Stomach (tissue), 4 donors: ENCODE results near the gene GPNMB.

ENCODE experiments used
- EP300 ChIP-seq: sonication (generic); formaldehyde crosslinking; IDR thresholded peaks from one replicate; pipeline ENCODE4 v1.6.1; 2017; ENCODE audit warnings: antibody characterized with exemption
- POLR2A ChIP-seq, 4 donors: fragments of 450-650 bp; IDR thresholded peaks; one replicate each; pipeline ENCODE4 v1.6.1; 2016; ENCODE audit warnings: antibody characterized with exemption in 4 of 4, control low read depth in 2 of 4, mild to moderate bottlenecking in 1 of 4, moderate library complexity in 1 of 4
- TF ChIP-seq, protein P1 (sequence below), 7 experiments: fragments of 450-650 bp in 4 of 7; fragments of 200-600 bp in 3 of 7; sonication (generic) in 3 of 7; IDR thresholded peaks; one replicate each; pipeline ENCODE4 v1.5.1; 2016 to 2019; ENCODE audit warnings: antibody characterized with exemption in 7 of 7, control low read depth in 2 of 7, mild to moderate bottlenecking in 1 of 7

DNA sequence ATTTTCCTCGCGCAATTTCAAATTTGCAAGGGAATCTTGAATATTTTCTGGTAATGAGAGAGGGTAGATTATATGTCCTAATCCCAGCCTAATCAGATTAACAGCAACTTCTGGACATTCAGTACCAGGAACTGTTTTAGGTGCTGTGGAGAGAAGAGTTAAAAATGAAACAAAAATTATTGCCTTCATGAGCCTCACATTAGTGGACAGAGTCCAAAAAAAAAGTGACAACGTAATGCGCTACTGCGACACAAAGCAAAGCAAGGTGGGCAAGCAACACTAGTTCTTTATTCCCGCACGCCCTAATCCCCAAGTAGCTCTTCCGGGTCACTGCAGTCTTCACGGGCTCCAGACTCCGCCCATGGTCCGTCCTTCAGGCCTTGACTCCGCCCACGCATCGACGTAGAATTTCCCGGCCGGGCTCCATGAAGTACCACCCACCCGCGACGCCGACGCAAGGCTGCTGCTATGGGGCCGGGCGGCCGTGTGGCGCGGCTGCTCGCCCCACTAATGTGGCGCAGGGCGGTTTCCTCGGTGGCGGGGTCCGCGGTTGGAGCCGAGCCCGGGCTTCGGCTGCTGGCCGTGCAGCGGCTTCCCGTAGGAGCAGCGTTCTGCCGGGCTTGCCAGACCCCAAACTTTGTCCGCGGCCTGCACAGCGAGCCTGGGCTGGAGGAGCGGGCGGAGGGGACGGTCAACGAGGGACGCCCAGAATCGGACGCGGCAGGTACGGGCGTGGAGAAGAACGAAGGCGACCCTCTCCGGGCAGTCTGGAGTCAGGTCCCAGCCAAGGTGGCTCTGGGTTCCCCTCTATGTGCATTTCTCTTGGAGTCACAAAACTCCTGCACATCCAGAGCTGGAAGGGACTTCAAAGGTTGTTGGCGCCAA is 52.6 kb downstream of the GPNMB start, which contains the start of gene MALSU1:
- TF ChIP-seq, protein P1, sequence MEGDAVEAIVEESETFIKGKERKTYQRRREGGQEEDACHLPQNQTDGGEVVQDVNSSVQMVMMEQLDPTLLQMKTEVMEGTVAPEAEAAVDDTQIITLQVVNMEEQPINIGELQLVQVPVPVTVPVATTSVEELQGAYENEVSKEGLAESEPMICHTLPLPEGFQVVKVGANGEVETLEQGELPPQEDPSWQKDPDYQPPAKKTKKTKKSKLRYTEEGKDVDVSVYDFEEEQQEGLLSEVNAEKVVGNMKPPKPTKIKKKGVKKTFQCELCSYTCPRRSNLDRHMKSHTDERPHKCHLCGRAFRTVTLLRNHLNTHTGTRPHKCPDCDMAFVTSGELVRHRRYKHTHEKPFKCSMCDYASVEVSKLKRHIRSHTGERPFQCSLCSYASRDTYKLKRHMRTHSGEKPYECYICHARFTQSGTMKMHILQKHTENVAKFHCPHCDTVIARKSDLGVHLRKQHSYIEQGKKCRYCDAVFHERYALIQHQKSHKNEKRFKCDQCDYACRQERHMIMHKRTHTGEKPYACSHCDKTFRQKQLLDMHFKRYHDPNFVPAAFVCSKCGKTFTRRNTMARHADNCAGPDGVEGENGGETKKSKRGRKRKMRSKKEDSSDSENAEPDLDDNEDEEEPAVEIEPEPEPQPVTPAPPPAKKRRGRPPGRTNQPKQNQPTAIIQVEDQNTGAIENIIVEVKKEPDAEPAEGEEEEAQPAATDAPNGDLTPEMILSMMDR (IDR thresholded peaks at IDR 0.05): no peak
- no peak for TF ChIP-seq EP300
- TF ChIP-seq POLR2A (IDR thresholded peaks at IDR 0.05): peak in 2 of 4 donors; percentile 4 to 70
